Stomach (tissue), 9 donors: ENCODE results near the gene SH3RF2. TPM values are rescaled to one million over a fixed set of nuclear protein-coding genes. Genes with fewer than 3 reads are reported as not detected.

Experiments used
- DNase-seq, 2 donors: peaks; one replicate each; pipeline versions ENCODE4 v3.0.0 to v3.0.0-alpha.2; 2013 to 2019
- H3K27ac ChIP-seq, 5 donors: fragments of 200-600 bp in 4 of 5; sonication (generic) in 4 of 5; one replicate each; pipeline ENCODE4 v1.5.1; 2013 to 2019; ENCODE audit warnings: mild to moderate bottlenecking in 1 of 5, moderate library complexity in 1 of 5
- H3K27me3 ChIP-seq, 3 donors: fragments of 200-600 bp; sonication (generic); one replicate each; pipeline ENCODE4 v1.5.1; 2017 to 2019; ENCODE audit warnings: mixed run types in 1 of 3
- H3K36me3 ChIP-seq, 4 donors: fragments of 200-600 bp; sonication (generic); 1 replicate in 3 of 4; 2 replicates in 1 of 4; pipeline ENCODE4 v1.5.1; 2016 to 2019
- H3K4me1 ChIP-seq, 4 donors: fragments of 200-600 bp; sonication (generic); one replicate each; pipeline ENCODE4 v1.5.1; 2016 to 2019
- H3K4me3 ChIP-seq, 4 donors: fragments of 200-600 bp; sonication (generic) in 3 of 4; one replicate each; pipeline ENCODE4 v1.5.1; 2016 to 2019; ENCODE audit warnings: mild to moderate bottlenecking in 1 of 4
- H3K9me3 ChIP-seq, 4 donors: fragments of 200-600 bp; sonication (generic); one replicate each; pipeline ENCODE4 v1.5.1; 2016 to 2019
- EP300 ChIP-seq: sonication (generic); formaldehyde crosslinking; IDR thresholded peaks from one replicate; pipeline ENCODE4 v1.6.1; 2017; ENCODE audit warnings: antibody characterized with exemption
- POLR2A ChIP-seq, 4 donors: fragments of 450-650 bp; IDR thresholded peaks; one replicate each; pipeline ENCODE4 v1.6.1; 2016; ENCODE audit warnings: antibody characterized with exemption in 4 of 4, control low read depth in 2 of 4, mild to moderate bottlenecking in 1 of 4, moderate library complexity in 1 of 4
- POLR2AphosphoS5 ChIP-seq, 3 donors: sonication (generic); formaldehyde crosslinking; IDR thresholded peaks; one replicate each; pipeline ENCODE4 v1.6.1; 2016; ENCODE audit warnings: antibody characterized with exemption in 3 of 3
- WGBS, 5 donors: extraction: QIAGEN DNeasy Blood & Tissue Kit in 3 of 5; methylation state at CpG; one replicate each; pipeline versions ENCODE4 v1.1.5 to v1.1.7; 2013 to 2018; 5-methylcytosine and 5-hydroxymethylcytosine counted together
- intact Hi-C: fragments of 100-400 bp; cut with DNase I; formaldehyde crosslinking; loops from one replicate; pipeline ENCODE4 v1.15.1; 2023; ENCODE audit warnings: low total_unique reads
- polyA plus RNA-seq, 3 donors: library from polyadenylated mRNA; stranded (reverse); fragments of 200-250 nt; gene quantifications; one replicate each; pipeline ENCODE4 v1.2.3, GENCODE V29; 2013
- total RNA-seq, 5 donors: library from RNA; depleted of rRNA; stranded (reverse); fragments of >200 nt; gene quantifications; one replicate each; pipeline versions ENCODE4 v1.1.0 to v1.2.3, GENCODE V29; 2014 to 2016
- TF ChIP-seq, protein P1 (sequence below), 7 experiments: fragments of 450-650 bp in 4 of 7; fragments of 200-600 bp in 3 of 7; sonication (generic) in 3 of 7; IDR thresholded peaks; one replicate each; pipeline ENCODE4 v1.5.1; 2016 to 2019; ENCODE audit warnings: antibody characterized with exemption in 7 of 7, control low read depth in 2 of 7, mild to moderate bottlenecking in 1 of 7
- donor health status: healthy with polysubstance abuse.
- donor health status: Bipolar disorder and iron deficiency.
- donor health status: healthy.

The SH3RF2 gene
- total and polyA plus RNA-seq, 8 donors = 20.8 to 62.0 (median 40.7) TPM

DNA sequence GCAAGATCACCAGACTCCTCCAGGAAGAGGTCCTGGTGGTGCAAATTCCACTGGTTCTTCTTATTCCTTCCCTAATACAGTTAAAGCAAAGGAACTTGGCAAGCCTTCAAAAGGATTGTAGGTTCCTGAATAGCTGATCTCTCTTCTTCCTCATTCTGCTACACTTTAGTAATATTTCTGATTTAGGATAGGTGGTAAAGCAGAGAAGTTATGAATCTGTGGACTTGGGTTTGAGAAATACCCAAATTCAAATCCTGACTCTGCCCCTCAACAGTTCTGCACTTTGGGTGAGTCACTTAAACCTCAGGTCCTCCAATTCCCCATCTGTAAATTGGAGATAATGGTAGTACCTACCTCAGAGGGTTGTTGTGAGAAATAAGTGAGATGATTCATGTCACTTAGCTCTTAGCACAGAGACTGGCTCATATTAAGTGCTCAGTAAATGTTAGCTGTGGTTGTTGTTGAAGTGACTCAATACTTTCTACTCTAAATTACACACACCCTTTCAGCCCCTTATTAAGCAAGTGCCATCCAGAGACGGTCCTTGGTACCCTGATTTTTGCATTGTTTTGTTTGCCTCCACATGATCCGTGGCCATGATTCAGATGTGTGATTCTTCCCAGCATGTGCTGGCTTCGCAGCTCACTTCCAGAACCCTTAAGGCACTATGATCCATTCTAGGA, 5.2 kb downstream of the SH3RF2 start:
- TF ChIP-seq POLR2A (IDR thresholded peaks at IDR 0.05) (no peak), POLR2AphosphoS5 (IDR thresholded peaks at IDR 0.05) (no peak), EP300 (no peak)
- TF ChIP-seq, protein P1, sequence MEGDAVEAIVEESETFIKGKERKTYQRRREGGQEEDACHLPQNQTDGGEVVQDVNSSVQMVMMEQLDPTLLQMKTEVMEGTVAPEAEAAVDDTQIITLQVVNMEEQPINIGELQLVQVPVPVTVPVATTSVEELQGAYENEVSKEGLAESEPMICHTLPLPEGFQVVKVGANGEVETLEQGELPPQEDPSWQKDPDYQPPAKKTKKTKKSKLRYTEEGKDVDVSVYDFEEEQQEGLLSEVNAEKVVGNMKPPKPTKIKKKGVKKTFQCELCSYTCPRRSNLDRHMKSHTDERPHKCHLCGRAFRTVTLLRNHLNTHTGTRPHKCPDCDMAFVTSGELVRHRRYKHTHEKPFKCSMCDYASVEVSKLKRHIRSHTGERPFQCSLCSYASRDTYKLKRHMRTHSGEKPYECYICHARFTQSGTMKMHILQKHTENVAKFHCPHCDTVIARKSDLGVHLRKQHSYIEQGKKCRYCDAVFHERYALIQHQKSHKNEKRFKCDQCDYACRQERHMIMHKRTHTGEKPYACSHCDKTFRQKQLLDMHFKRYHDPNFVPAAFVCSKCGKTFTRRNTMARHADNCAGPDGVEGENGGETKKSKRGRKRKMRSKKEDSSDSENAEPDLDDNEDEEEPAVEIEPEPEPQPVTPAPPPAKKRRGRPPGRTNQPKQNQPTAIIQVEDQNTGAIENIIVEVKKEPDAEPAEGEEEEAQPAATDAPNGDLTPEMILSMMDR (IDR thresholded peaks at IDR 0.05) = no peak
- Histone ChIP-seq H3K27me3 (peaks cover 0 to 8% (median 0%) of the 10 kb centered on the region in 3 donors), H3K4me3 (no peak overlapping the region), H3K4me1 (peaks cover 18 to 76% (median 44%) of the 10 kb centered on the region in 4 donors), H3K36me3 (no peaks in the 10 kb centered on the region), H3K27ac (peak overlapping the region; percentile 63 to 93 (median 83)), H3K9me3 (no peaks in the 10 kb centered on the region)
- no peak for DNase-seq
- intact Hi-C loops = no loop called here
- WGBS, 5 donors = 33 to 53% (median 42%) methylated on average over 3 of the region's 3 CpGs

DNA sequence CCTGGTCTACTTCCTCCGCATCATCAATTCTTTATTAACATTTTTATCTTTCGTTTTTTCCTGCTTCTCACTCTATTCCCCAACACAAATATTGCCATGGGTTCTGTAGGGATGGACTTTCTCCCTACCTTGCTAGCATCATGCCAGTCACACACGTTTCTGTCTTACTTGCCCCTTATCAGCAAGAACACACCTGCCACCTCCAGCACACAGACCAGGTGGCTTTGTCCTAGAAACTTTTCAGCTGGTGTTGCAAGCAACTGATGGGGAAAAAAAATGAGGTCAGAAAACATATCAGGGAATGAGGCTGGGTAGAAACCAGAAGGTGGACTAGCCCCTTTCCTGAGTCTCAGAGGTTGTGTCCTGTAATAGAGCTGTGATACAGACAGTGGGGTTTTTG, 5.8 kb downstream of the SH3RF2 start:
- H3K4me1 ChIP-seq = peaks cover 18 to 76% (median 44%) of the 10 kb centered on the region in 4 donors
- TF ChIP-seq, protein P1 (IDR thresholded peaks at IDR 0.05) = no peak
- TF ChIP-seq POLR2AphosphoS5 (IDR thresholded peaks at IDR 0.05) = peak; percentile 6 to 68 (median 65)

GRCh38 chr5:145942749-145943148, 6.4 kb downstream of the SH3RF2 start:
- TF ChIP-seq, protein P1 (IDR thresholded peaks at IDR 0.05) = no peak
- TF ChIP-seq POLR2AphosphoS5 (IDR thresholded peaks at IDR 0.05) (no peak), EP300 (no peak), POLR2A (IDR thresholded peaks at IDR 0.05) (no peak)
- no peaks in the 10 kb centered on the region for H3K9me3 ChIP-seq
- H3K27ac ChIP-seq = peak overlapping the region; percentile 63 to 93 (median 83)
- DNase-seq = no peak
- intact Hi-C loops = no loop called here
- H3K4me1 ChIP-seq = peaks cover 18 to 78% (median 45%) of the 10 kb centered on the region in 4 donors
- no peaks in the 10 kb centered on the region for H3K36me3 ChIP-seq
- H3K4me3 ChIP-seq = no peak overlapping the region
- no peaks in the 10 kb centered on the region for H3K27me3 ChIP-seq

More for the DNA sequence above, 5.8 kb downstream of the SH3RF2 start:
- H3K36me3 ChIP-seq = no peaks in the 10 kb centered on the region
- intact Hi-C loops = no loop called here
- H3K27ac ChIP-seq = peak overlapping the region; percentile 63 to 93 (median 83)
- H3K27me3 ChIP-seq = peaks cover 0 to 5% (median 0%) of the 10 kb centered on the region in 3 donors
- DNase-seq = peak; percentile 63 to 85
- H3K9me3 ChIP-seq = no peaks in the 10 kb centered on the region
- 23 to 47% (median 36%) methylated on average over 3 of the region's 3 CpGs for WGBS, 5 donors
- no peak overlapping the region for H3K4me3 ChIP-seq

GRCh38 chr5:145943674-145944121, 7.3 kb downstream of the SH3RF2 start:
- no peaks in the 10 kb centered on the region for H3K27me3 ChIP-seq
- DNase-seq = peak; percentile 56 to 73
- H3K27ac ChIP-seq = peak overlapping the region; percentile 63 to 89 (median 83)
- H3K36me3 ChIP-seq = no peaks in the 10 kb centered on the region
- H3K4me3 ChIP-seq = no peak overlapping the region
- intact Hi-C loops = no loop called here
- TF ChIP-seq, protein P1 (IDR thresholded peaks at IDR 0.05) = no peak
- no peak for TF ChIP-seq EP300
- peaks cover 19 to 84% (median 48%) of the 10 kb centered on the region in 4 donors for H3K4me1 ChIP-seq
- WGBS, 5 donors = 43 to 56% (median 49%) methylated on average over 2 of the region's 2 CpGs
- no peaks in the 10 kb centered on the region for H3K9me3 ChIP-seq
